ENCODE results near the gene SNRPA. TPM values are rescaled to one million over a fixed set of nuclear protein-coding genes. Genes with fewer than 3 reads are reported as not detected.

The SNRPA gene
- total and polyA plus RNA-seq, 2 of the 8 experiments (the other 6 are each of a cell fraction or from before 2014, with no cell fraction given) = 201 to 202 TPM

DNA sequence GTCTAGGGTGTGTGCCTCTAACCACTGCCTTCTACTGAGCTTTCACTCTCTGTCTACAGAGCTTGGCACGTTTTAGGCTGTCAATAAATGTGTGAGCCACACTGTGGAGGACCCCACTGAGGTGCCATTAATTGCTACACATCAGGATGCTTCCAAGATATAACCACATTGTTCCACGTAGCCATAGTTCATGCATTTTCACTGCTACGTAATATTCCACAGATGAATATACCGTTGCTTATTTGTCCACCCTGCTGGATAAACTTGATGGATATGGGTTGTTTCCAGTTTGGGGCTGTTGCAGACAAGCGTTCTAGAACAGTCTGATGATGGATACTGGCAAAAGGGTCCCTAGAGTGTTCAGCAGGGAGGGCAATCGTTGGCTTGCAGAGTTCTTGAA, 49.2 kb upstream of the SNRPA start (continued):
- TF ChIP-seq GABPA (IDR thresholded peaks at IDR 0.05; ENCODE audit: borderline replicate concordance, insufficient read depth, low read length) (no peak), CREB1 (IDR thresholded peaks at IDR 0.05) (no peak), ASH2L (IDR thresholded peaks at IDR 0.05; ENCODE audit: low read length) (no peak), CHD1 (IDR thresholded peaks at IDR 0.05; ENCODE audit: low read depth, low read length) (no peak), ZNF274 (IDR thresholded peaks at IDR 0.05; ENCODE audit: borderline replicate concordance, extremely low read depth, low read length) (no peak), TCF12 (IDR thresholded peaks at IDR 0.05; ENCODE audit: low read depth, low read length) (no peak)

All from H1 (cell line).